SJCRH30 (cell line): ENCODE results near the gene GPC5. TPM values are rescaled to one million over a fixed set of nuclear protein-coding genes. Genes with fewer than 3 reads are reported as not detected.

Experiments
- DNase-seq, 2 experiments: peaks; one replicate each; pipeline ENCODE4 v3.0.0-alpha.2; 2015 to 2020
- H3K27ac ChIP-seq: fragments of 250-450 bp; sonication (Bioruptor Pico); 2 replicates; pipeline ENCODE4 v1.5.1; 2020; ENCODE audit warnings: mild to moderate bottlenecking, moderate library complexity
- H3K27me3 ChIP-seq: fragments of 250-450 bp; sonication (Bioruptor Pico); 2 replicates; pipeline ENCODE4 v1.5.1; 2020; ENCODE audit warnings: mild to moderate bottlenecking, moderate library complexity
- H3K36me3 ChIP-seq: fragments of 250-450 bp; sonication (Bioruptor Pico); 2 replicates; pipeline ENCODE4 v1.5.1; 2020; ENCODE audit warnings: mild to moderate bottlenecking, moderate library complexity
- H3K4me1 ChIP-seq: fragments of 250-450 bp; sonication (Bioruptor Pico); 2 replicates; pipeline ENCODE4 v1.5.1; 2020; ENCODE audit warnings: mild to moderate bottlenecking, moderate library complexity
- H3K4me3 ChIP-seq: fragments of 250-450 bp; sonication (Bioruptor Pico); 2 replicates; pipeline ENCODE4 v1.5.1; 2020; ENCODE audit warnings: mild to moderate bottlenecking, moderate library complexity
- H3K9me3 ChIP-seq: fragments of 250-450 bp; sonication (Bioruptor Pico); replicated peaks from 2 replicates; pipeline ENCODE4 v1.5.1; 2020; ENCODE audit warnings: mild to moderate bottlenecking, moderate library complexity
- total RNA-seq: library from RNA; depleted of rRNA; stranded (reverse); fragments of >200 nt; shearing (Covaris generic); gene quantifications from 2 replicates; pipeline ENCODE4 v1.2.3, GENCODE V29; 2014

GPC5 gene
- total RNA-seq, 1 experiment from 2014 or later = 0.49 TPM

- no peaks in the 10 kb centered on the region for H3K4me1 ChIP-seq
- no peak overlapping the region for H3K4me3 ChIP-seq
- DNase-seq = no peak
- H3K36me3 ChIP-seq = no peaks in the 10 kb centered on the region
- no peaks in the 10 kb centered on the region for H3K27me3 ChIP-seq
- H3K27ac ChIP-seq = no peak overlapping the region
- no peaks in the 10 kb centered on the region for H3K9me3 ChIP-seq
Measured at GRCh38 chr13:91805605-91806004, 407.2 kb downstream of the GPC5 start.

- no peak overlapping the region for H3K27ac ChIP-seq
- no peak for DNase-seq
- no peaks in the 10 kb centered on the region for H3K27me3 ChIP-seq
- H3K4me3 ChIP-seq = no peak overlapping the region
- H3K36me3 ChIP-seq = no peaks in the 10 kb centered on the region
- no peaks in the 10 kb centered on the region for H3K9me3 ChIP-seq
- H3K4me1 ChIP-seq = no peaks in the 10 kb centered on the region
Measured at GRCh38 chr13:91809161-91809560, 410.7 kb downstream of the GPC5 start.

- H3K4me1 ChIP-seq = 0 out of 2 replicates have a peak, but pooled peaks cover 2% of the 10 kb centered on the region
- peak in 1 of 2 experiments; percentile 8 for DNase-seq
- H3K27ac ChIP-seq = no peak overlapping the region
- H3K9me3 ChIP-seq = no peaks in the 10 kb centered on the region
- no peak overlapping the region for H3K4me3 ChIP-seq
- no peaks in the 10 kb centered on the region for H3K27me3 ChIP-seq
- H3K36me3 ChIP-seq = no peaks in the 10 kb centered on the region
Measured at GRCh38 chr13:91813253-91813652, 414.8 kb downstream of the GPC5 start.

- 0 out of 2 replicates have a peak, but pooled peaks cover 2% of the 10 kb centered on the region for H3K4me1 ChIP-seq
- H3K4me3 ChIP-seq = no peak overlapping the region
- no peaks in the 10 kb centered on the region for H3K36me3 ChIP-seq
- no peaks in the 10 kb centered on the region for H3K9me3 ChIP-seq
- no peak overlapping the region for H3K27ac ChIP-seq
- DNase-seq = peak in 1 of 2 experiments; percentile 27
- H3K27me3 ChIP-seq = no peaks in the 10 kb centered on the region
Measured at GRCh38 chr13:91816263-91816807, 417.9 kb downstream of the GPC5 start.

- Histone ChIP-seq H3K4me3 (no peak overlapping the region), H3K4me1 (0 out of 2 replicates have a peak, but pooled peaks cover 2% of the 10 kb centered on the region), H3K27me3 (no peaks in the 10 kb centered on the region), H3K27ac (no peak overlapping the region), H3K36me3 (no peaks in the 10 kb centered on the region), H3K9me3 (no peaks in the 10 kb centered on the region)
- DNase-seq = peak in 1 of 2 experiments; percentile 10
Measured at GRCh38 chr13:91817250-91817649, 418.8 kb downstream of the GPC5 start.

- DNase-seq = no peak
- no peaks in the 10 kb centered on the region for H3K9me3 ChIP-seq
- no peak overlapping the region for H3K4me3 ChIP-seq
- H3K27ac ChIP-seq = no peak overlapping the region
- H3K36me3 ChIP-seq = no peaks in the 10 kb centered on the region
- no peaks in the 10 kb centered on the region for H3K27me3 ChIP-seq
- no peaks in the 10 kb centered on the region for H3K4me1 ChIP-seq
Measured at GRCh38 chr13:91824416-91824815, 426.0 kb downstream of the GPC5 start.

GRCh38 chr13:91825516-91825915 lies 427.1 kb downstream of the GPC5 start:
- H3K4me1 ChIP-seq = no peaks in the 10 kb centered on the region
- H3K27me3 ChIP-seq = no peaks in the 10 kb centered on the region
- H3K36me3 ChIP-seq = no peaks in the 10 kb centered on the region
- no peak for DNase-seq
- no peak overlapping the region for H3K27ac ChIP-seq
- H3K9me3 ChIP-seq = no peaks in the 10 kb centered on the region
- H3K4me3 ChIP-seq = no peak overlapping the region

GRCh38 chr13:91836553-91836952 lies 438.1 kb downstream of the GPC5 start:
- Histone ChIP-seq H3K27me3 (no peaks in the 10 kb centered on the region), H3K27ac (no peak overlapping the region), H3K4me3 (no peak overlapping the region), H3K4me1 (no peaks in the 10 kb centered on the region), H3K9me3 (no peaks in the 10 kb centered on the region), H3K36me3 (no peaks in the 10 kb centered on the region)
- DNase-seq = no peak

- no peak overlapping the region for H3K4me3 ChIP-seq
- DNase-seq = no peak
- H3K27ac ChIP-seq = no peak overlapping the region
- no peaks in the 10 kb centered on the region for H3K27me3 ChIP-seq
- no peaks in the 10 kb centered on the region for H3K9me3 ChIP-seq
- no peaks in the 10 kb centered on the region for H3K36me3 ChIP-seq
- H3K4me1 ChIP-seq = no peaks in the 10 kb centered on the region
Measured at GRCh38 chr13:91845612-91846011, 447.2 kb downstream of the GPC5 start.

GRCh38 chr13:91863699-91864098 lies 465.3 kb downstream of the GPC5 start:
- no peak for DNase-seq
- Histone ChIP-seq H3K27ac (no peak overlapping the region), H3K4me1 (no peaks in the 10 kb centered on the region), H3K27me3 (no peaks in the 10 kb centered on the region), H3K9me3 (no peaks in the 10 kb centered on the region), H3K4me3 (no peak overlapping the region), H3K36me3 (no peaks in the 10 kb centered on the region)

GRCh38 chr13:91868351-91868750 lies 469.9 kb downstream of the GPC5 start:
- Histone ChIP-seq H3K36me3 (no peaks in the 10 kb centered on the region), H3K4me3 (no peak overlapping the region), H3K4me1 (no peaks in the 10 kb centered on the region), H3K27me3 (no peaks in the 10 kb centered on the region), H3K27ac (no peak overlapping the region), H3K9me3 (no peaks in the 10 kb centered on the region)
- no peak for DNase-seq

- H3K9me3 ChIP-seq = no peaks in the 10 kb centered on the region
- no peak for DNase-seq
- H3K36me3 ChIP-seq = no peaks in the 10 kb centered on the region
Measured at GRCh38 chr13:91878491-91878890, 480.1 kb downstream of the GPC5 start.

GRCh38 chr13:91879360-91879759 lies 480.9 kb downstream of the GPC5 start:
- Histone ChIP-seq H3K36me3 (no peaks in the 10 kb centered on the region), H3K9me3 (no peaks in the 10 kb centered on the region), H3K4me3 (no peak overlapping the region)

More at GRCh38 chr13:91878491-91878890, 480.1 kb downstream of the GPC5 start:
- Histone ChIP-seq H3K4me1 (no peaks in the 10 kb centered on the region), H3K27me3 (no peaks in the 10 kb centered on the region), H3K27ac (no peak overlapping the region), H3K4me3 (no peak overlapping the region)

GRCh38 chr13:91882918-91883317 lies 484.5 kb downstream of the GPC5 start:
- Histone ChIP-seq H3K4me1 (no peaks in the 10 kb centered on the region), H3K36me3 (no peaks in the 10 kb centered on the region), H3K27ac (no peak overlapping the region), H3K27me3 (no peaks in the 10 kb centered on the region), H3K4me3 (no peak overlapping the region), H3K9me3 (no peaks in the 10 kb centered on the region)
- DNase-seq = no peak

More at GRCh38 chr13:91879360-91879759, 480.9 kb downstream of the GPC5 start:
- no peak for DNase-seq
- H3K27me3 ChIP-seq = no peaks in the 10 kb centered on the region
- H3K27ac ChIP-seq = no peak overlapping the region
- no peaks in the 10 kb centered on the region for H3K4me1 ChIP-seq

- Histone ChIP-seq H3K36me3 (no peaks in the 10 kb centered on the region), H3K9me3 (no peaks in the 10 kb centered on the region; the same call in 1 of the 2 replicates), H3K27me3 (no peaks in the 10 kb centered on the region), H3K4me3 (no peak overlapping the region), H3K27ac (no peak overlapping the region), H3K4me1 (no peaks in the 10 kb centered on the region)
- DNase-seq = no peak
Measured at GRCh38 chr13:91889641-91890040, 491.2 kb downstream of the GPC5 start.

- Histone ChIP-seq H3K4me3 (no peak overlapping the region), H3K27me3 (no peaks in the 10 kb centered on the region), H3K36me3 (no peaks in the 10 kb centered on the region), H3K9me3 (no peaks in the 10 kb centered on the region; the same call in 1 of the 2 replicates), H3K27ac (no peak overlapping the region), H3K4me1 (no peaks in the 10 kb centered on the region)
- no peak for DNase-seq
Measured at GRCh38 chr13:91891141-91891540, 492.7 kb downstream of the GPC5 start.
